Tibial nerve (tissue), 4 donors: ENCODE measurements around the gene MRPS17.

ENCODE experiments used
- EP300 ChIP-seq, 2 donors: sonication (generic); formaldehyde crosslinking; IDR thresholded peaks; one replicate each; pipeline ENCODE4 v1.6.1; 2017; ENCODE audit warnings: antibody characterized with exemption in 2 of 2, mild to moderate bottlenecking in 1 of 2
- POLR2A ChIP-seq, 2 donors: fragments of 450-650 bp; IDR thresholded peaks; one replicate each; pipeline ENCODE4 v1.6.1; 2017; ENCODE audit warnings: antibody characterized with exemption in 2 of 2, mild to moderate bottlenecking in 2 of 2, moderate library complexity in 2 of 2
- TF ChIP-seq, protein P1 (sequence below), 5 experiments: fragments of 200-600 bp in 3 of 5; fragments of 450-650 bp in 2 of 5; sonication (generic) in 3 of 5; IDR thresholded peaks; one replicate each; pipeline ENCODE4 v1.5.1; 2016 to 2019; ENCODE audit warnings: antibody characterized with exemption in 5 of 5, mild to moderate bottlenecking in 3 of 5, moderate library complexity in 2 of 5

DNA sequence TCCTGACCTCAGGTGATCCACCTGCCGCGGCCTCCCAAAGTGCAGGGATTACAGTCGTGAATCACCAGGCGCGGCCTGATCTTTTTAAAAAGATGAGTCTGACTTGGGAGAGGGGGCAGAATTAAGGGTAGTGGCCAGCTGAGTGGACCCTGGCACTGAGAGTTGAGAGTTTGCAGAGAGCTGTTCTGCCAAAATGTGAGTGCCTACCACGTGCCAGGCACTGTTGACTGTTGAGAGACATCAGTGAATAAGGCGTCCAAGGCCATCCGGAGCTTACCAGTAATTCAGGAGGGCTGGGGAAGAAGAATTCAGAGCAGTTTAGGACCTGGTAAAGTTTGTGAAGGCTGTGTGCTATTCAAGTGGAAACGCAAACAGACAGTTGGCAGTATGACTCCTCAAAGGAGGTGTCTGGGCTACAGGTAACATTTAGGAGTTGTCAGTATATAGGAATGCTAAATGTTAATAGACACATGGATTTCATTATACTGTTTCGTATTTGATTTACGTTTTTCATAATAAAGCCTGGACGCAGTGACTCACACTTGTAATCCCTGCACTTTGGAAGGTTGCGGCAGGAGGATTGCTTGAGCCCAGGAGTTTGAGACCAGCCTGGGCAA is 14.2 kb downstream of the MRPS17 start:
- TF ChIP-seq, protein P1, sequence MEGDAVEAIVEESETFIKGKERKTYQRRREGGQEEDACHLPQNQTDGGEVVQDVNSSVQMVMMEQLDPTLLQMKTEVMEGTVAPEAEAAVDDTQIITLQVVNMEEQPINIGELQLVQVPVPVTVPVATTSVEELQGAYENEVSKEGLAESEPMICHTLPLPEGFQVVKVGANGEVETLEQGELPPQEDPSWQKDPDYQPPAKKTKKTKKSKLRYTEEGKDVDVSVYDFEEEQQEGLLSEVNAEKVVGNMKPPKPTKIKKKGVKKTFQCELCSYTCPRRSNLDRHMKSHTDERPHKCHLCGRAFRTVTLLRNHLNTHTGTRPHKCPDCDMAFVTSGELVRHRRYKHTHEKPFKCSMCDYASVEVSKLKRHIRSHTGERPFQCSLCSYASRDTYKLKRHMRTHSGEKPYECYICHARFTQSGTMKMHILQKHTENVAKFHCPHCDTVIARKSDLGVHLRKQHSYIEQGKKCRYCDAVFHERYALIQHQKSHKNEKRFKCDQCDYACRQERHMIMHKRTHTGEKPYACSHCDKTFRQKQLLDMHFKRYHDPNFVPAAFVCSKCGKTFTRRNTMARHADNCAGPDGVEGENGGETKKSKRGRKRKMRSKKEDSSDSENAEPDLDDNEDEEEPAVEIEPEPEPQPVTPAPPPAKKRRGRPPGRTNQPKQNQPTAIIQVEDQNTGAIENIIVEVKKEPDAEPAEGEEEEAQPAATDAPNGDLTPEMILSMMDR (IDR thresholded peaks at IDR 0.05): no peak
- TF ChIP-seq POLR2A (IDR thresholded peaks at IDR 0.05) (no peak), EP300 (IDR thresholded peaks at IDR 0.05) (no peak)
